ENCODE data around the gene PTPRM. TPM values are rescaled to one million over a fixed set of nuclear protein-coding genes. Genes with fewer than 3 reads are reported as not detected.
"Not testable (repeated sequence)": the region's sequence is repeated elsewhere in the genome, so short reads cannot be mapped to it uniquely, and the experiment has no call there.

Gene PTPRM
- total RNA-seq, 1 experiment from 2014 or later: 32.0 TPM

GRCh38 chr18:7725897-7726296 lies 158.8 kb downstream of the PTPRM start:
- no peak for DNase-seq (ENCODE audit: low read depth)

GRCh38 chr18:7726522-7726921 lies 159.4 kb downstream of the PTPRM start:
- no peak for DNase-seq (ENCODE audit: low read depth)

GRCh38 chr18:7727361-7728076 lies 160.4 kb downstream of the PTPRM start:
- DNase-seq (ENCODE audit: low read depth): no peak

GRCh38 chr18:7728297-7728696 lies 161.2 kb downstream of the PTPRM start:
- no peak for DNase-seq (ENCODE audit: low read depth)

- no peak for DNase-seq (ENCODE audit: low read depth)
These were observed 162.8 kb downstream of the PTPRM start for GRCh38 chr18:7729868-7730267.

- DNase-seq (ENCODE audit: low read depth): no peak
These were observed 163.6 kb downstream of the PTPRM start for GRCh38 chr18:7730682-7731081.

GRCh38 chr18:7733642-7734041 lies 166.5 kb downstream of the PTPRM start:
- DNase-seq (ENCODE audit: low read depth): no peak

GRCh38 chr18:7735196-7735595 lies 168.1 kb downstream of the PTPRM start:
- DNase-seq (ENCODE audit: low read depth): no peak

- DNase-seq (ENCODE audit: low read depth): no peak
These were observed 168.6 kb downstream of the PTPRM start for GRCh38 chr18:7735626-7736175.

GRCh38 chr18:7736526-7736925 lies 169.4 kb downstream of the PTPRM start:
- DNase-seq (ENCODE audit: low read depth): not testable (repeated sequence)

GRCh38 chr18:7737550-7737949 lies 170.4 kb downstream of the PTPRM start:
- DNase-seq (ENCODE audit: low read depth): peak; percentile 32

- no peak for DNase-seq (ENCODE audit: low read depth)
These were observed 173.7 kb downstream of the PTPRM start for GRCh38 chr18:7740821-7741220.

GRCh38 chr18:7741640-7742039 lies 174.5 kb downstream of the PTPRM start:
- no peak for DNase-seq (ENCODE audit: low read depth)

- no peak for DNase-seq (ENCODE audit: low read depth)
These were observed 175.1 kb downstream of the PTPRM start for GRCh38 chr18:7742224-7742623.

GRCh38 chr18:7743256-7743655 lies 176.1 kb downstream of the PTPRM start:
- no peak for DNase-seq (ENCODE audit: low read depth)

GRCh38 chr18:7746106-7746505 lies 179.0 kb downstream of the PTPRM start:
- no peak for DNase-seq (ENCODE audit: low read depth)

- no peak for DNase-seq (ENCODE audit: low read depth)
These were observed 181.3 kb downstream of the PTPRM start for GRCh38 chr18:7748251-7749007.

- DNase-seq (ENCODE audit: low read depth): no peak
These were observed 181.9 kb downstream of the PTPRM start for GRCh38 chr18:7749008-7749405.

- no peak for DNase-seq (ENCODE audit: low read depth)
These were observed 182.4 kb downstream of the PTPRM start for GRCh38 chr18:7749510-7749981.

GRCh38 chr18:7750095-7750663 lies 183.1 kb downstream of the PTPRM start:
- DNase-seq (ENCODE audit: low read depth): no peak

- no peak for DNase-seq (ENCODE audit: low read depth)
These were observed 183.8 kb downstream of the PTPRM start for GRCh38 chr18:7750966-7751365.

GRCh38 chr18:7754258-7754657 lies 187.1 kb downstream of the PTPRM start:
- no peak for DNase-seq (ENCODE audit: low read depth)
